H7 (cell line): ENCODE measurements around the gene PSMB2. TPM values are rescaled to one million over a fixed set of nuclear protein-coding genes. Genes with fewer than 3 reads are reported as not detected.
"Not testable (repeated sequence)": the region's sequence is repeated elsewhere in the genome, so short reads cannot be mapped to it uniquely, and the experiment has no call there.

Experiments used
- DNase-seq: peaks from one replicate; pipeline ENCODE4 v3.0.0; 2012
- H3K27me3 ChIP-seq: 2 replicates; pipeline ENCODE4 v1.6.0; 2011; ENCODE audit warnings: mild to moderate bottlenecking, low read length; ENCODE audit not compliant: control insufficient read depth, insufficient read depth
- H3K36me3 ChIP-seq: replicated peaks from 2 replicates; pipeline ENCODE4 v1.5.1; 2011; ENCODE audit warnings: low read length; ENCODE audit not compliant: control insufficient read depth, insufficient read depth
- H3K4me3 ChIP-seq: 2 replicates; pipeline ENCODE4 v1.5.1; 2011; ENCODE audit warnings: low read depth, mild to moderate bottlenecking, control low read depth, low read length, moderate library complexity; ENCODE audit not compliant: insufficient read depth
- total RNA-seq: library from RNA; depleted of rRNA; stranded (reverse); fragments of >200 nt; shearing (Covaris generic); gene quantifications from 2 replicates; pipeline ENCODE4 v1.2.3, GENCODE V29; 2014

PSMB2 gene
- total RNA-seq, 1 experiment from 2014 or later: 50.6 TPM

DNA sequence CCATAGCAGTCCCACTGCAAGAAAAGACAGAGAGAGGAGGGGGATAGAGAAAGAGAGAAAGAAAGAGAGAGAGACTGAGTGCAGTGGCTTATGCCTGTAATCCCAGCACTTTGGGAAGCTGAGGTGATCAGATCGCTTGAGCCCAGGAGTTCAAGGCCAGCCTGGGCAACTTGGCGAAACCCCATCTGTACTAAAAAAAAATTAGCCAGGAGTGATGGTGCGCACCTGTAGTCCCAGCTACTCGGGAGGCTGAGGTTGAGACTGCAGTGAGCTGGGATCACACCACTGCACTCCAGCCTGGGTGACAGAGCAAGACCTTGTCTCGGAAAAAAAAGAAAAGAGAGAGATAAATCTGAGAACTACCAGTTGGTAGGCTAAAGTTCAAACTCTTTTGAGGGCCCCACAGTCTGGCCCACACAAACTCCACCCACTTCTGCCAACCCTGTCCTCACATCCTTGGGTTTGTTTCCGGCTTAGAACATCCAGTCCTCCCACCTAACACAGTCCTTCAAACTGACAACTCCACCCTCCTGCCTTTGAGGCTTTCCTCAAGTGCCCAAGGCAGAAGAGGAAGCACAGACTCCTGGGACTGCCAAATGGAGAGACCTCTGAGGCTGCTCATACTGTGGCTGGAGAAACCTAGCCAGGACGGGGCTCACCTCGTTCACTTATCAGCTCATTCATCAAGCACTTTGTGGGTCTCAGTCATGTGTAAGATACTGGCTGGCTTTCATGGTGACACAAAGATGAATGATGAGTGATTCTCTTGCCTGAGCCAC is 48.1 kb downstream of the PSMB2 start:
- no peaks in the 10 kb centered on the region for H3K27me3 ChIP-seq
- no peak for DNase-seq
- H3K4me3 ChIP-seq: no peak overlapping the region
- no peaks in the 10 kb centered on the region for H3K36me3 ChIP-seq

DNA sequence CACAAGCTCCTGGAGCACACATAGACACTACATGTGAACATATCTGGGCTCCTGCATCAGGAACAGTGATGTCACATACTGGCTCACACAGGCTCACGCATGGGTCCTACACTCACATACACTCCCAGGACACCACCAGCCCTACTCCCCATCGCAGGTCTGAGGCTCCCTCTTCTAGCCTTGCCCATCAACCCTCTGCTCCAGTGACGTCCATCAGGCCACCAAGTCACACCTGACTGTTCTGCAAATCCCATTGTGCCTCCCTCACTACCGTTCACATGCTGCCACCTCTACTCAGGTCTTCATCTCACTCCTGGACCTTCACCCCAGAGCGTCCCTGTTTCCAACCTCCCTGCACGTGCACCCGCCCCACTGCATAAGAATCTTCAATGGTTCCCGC is 50.1 kb downstream of the PSMB2 start:
- no peaks in the 10 kb centered on the region for H3K27me3 ChIP-seq

DNA sequence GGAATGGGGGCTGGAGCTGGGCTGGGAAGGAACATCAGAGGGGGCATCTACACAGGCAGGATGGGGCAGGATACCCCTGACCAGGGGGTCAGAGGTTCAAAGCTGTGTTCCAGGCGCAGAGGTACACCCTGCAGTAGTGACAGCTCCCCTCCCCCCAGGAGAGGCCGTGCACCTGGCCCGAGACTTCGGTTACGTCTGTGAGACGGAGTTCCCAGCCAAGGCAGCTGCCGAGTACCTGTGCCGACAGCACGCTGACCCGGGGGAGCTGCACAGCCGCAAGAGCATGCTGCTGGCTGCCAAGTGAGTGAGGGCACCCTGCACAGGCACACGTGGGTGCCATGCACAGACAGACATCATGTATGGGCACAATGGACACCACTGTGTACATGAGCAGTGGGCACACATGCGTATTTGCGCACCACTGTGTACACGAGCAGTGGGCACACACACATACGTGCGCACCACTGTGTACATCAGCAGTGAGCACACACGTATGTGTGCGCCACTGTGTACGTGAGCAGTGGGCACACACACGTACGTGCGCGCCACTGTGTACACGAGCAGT is 50.8 kb downstream of the PSMB2 start:
- H3K36me3 ChIP-seq: no peaks in the 10 kb centered on the region
- no peak for DNase-seq
- no peaks in the 10 kb centered on the region for H3K27me3 ChIP-seq
- H3K4me3 ChIP-seq: no peak overlapping the region

More for the DNA sequence above, 50.1 kb downstream of the PSMB2 start:
- no peaks in the 10 kb centered on the region for H3K36me3 ChIP-seq
- DNase-seq: no peak
- no peak overlapping the region for H3K4me3 ChIP-seq

DNA sequence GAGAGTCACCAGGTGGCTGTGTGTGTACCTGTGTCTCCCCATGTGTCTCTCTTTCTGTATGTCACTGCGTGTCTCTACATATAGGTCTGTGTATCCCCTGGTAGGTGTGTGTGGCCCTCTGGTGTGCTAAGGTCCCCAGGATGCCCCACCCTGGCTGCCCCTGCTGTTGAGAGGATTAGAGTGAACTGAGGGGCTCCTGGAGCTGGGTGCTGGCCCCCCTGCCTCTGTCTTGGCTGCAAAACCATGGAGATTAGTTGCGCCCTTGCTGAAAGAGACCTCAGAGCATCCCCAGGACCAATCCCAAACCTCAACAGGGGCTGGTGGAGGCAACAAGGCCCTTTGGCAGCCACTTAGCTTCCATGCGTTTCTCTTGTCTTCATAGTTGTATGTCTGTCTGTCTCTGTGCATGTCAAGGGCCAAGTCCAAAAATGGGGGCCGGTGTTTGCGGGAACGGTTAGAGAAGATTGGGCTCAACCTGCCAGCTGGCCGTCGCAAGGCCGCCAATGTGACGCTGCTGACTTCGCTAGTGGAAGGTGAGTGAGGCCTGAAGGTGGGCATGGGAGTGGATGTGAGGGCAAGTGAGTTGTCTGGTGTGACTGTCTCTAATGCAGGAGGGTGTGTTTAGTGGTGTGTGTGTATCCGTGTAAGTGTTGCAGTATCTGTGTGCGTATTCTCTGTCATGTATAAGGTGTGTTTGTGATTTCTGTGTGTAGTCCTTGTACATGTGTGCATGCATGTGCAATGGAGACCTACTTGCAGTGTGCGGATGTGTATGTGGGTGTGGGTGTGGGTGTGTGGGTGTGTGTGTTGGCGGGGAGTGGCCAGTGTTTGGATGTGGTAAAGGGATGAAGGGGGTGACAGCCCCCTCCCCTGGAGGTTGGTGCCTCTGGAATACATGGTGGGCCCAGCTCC is 51.6 kb downstream of the PSMB2 start:
- Histone ChIP-seq H3K36me3 (no peaks in the 10 kb centered on the region), H3K4me3 (no peak overlapping the region), H3K27me3 (no peaks in the 10 kb centered on the region)
- no peak for DNase-seq

DNA sequence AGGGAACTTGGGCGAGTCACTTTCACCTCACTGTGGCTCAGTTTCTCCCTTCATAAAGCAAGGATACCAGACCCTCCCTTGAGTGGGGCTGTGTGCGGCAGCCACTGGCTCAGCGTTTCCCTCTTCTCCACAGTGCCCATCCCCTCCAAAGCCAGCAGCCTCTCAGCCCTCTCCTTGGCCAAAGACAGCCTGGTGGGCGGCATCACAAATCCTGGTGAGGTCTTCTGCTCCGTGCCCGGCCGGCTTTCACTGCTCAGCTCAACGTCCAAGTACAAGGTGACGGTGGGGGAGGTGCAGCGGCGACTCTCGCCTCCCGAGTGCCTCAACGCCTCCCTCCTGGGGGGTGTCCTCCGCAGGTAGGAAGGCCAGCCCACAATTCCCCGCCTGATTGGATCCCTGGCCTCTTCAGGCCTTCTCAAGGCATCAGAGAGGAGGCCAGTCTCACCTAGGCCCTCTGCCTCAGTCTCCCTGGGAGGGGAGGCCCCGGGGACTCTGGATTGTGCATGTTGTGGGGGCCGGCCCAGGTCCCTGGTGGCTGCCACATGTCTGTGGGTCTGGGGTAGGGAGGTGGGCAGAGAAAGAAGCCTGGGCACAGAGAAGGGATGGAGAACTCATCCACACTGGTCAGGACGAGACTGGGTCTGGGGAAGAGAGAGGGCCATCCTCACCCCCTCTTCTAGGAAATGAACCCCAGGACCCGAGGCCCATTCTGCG is 53.0 kb downstream of the PSMB2 start:
- peak; percentile 56 for DNase-seq
- H3K4me3 ChIP-seq: no peak overlapping the region
- no peaks in the 10 kb centered on the region for H3K27me3 ChIP-seq
- H3K36me3 ChIP-seq: no peaks in the 10 kb centered on the region

DNA sequence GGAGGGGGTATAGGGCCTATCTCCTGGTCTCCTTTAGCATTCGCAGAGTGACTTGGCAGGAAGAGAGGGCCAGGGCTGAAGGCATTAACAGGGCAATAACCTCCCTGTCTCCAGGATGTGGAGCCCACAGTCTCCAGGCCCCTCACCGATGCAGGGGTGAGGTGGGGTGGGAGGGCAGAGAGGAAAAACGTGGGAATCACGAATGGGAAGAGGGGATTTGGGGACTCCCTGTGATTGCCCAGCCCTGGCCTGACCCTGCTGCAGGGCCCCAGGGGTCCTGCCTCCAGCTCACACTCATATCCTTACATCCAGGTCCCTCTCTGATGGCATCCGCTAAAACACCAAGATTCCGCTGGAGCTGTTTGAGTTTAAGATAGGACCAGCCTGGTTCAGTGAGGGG is 53.6 kb downstream of the PSMB2 start:
- no peak for DNase-seq
- H3K36me3 ChIP-seq: no peaks in the 10 kb centered on the region
- H3K4me3 ChIP-seq: no peak overlapping the region
- no peaks in the 10 kb centered on the region for H3K27me3 ChIP-seq

DNA sequence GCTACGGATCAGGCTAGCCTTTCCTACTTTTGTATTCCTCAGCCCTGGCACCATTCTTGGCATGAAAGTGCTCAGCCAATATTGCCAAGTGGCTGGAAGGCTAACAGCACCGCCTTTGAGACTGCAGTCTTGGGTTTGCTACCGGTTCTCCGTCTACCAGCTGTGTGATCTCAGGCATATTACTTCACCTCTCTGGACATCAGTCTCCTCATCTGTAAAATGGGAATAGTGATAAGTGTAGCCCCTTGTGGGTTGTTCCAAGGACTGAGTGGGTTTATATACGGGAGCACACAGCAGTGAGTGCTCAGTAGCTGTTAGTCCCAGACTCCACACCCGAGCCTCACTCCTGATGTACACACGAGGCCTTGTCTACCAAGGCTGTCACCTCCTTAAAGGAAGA is 54.5 kb downstream of the PSMB2 start:
- H3K36me3 ChIP-seq: no peaks in the 10 kb centered on the region

DNA sequence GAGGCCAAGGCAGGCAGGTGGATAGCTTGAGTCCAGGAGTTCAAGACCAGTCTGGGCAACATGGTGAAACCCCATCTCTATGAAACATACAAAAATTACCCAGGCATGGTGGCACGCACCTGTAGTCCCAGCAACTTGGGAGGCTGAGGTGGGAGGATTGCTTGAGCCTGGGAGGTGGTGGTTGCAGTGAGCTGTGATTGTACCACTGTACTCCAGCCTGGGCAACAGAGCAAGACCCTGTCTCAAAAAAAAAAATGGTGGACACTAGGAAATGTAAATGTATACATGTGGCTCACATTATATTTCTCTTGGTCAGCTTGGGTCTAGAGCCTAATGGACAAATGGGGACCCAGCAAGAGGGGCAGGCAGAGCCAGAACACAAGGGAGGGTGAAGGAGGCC is 55.5 kb downstream of the PSMB2 start:
- H3K4me3 ChIP-seq, DNase-seq, H3K36me3 ChIP-seq, H3K27me3 ChIP-seq: not testable (repeated sequence)

More for the DNA sequence above, 54.5 kb downstream of the PSMB2 start:
- no peak for DNase-seq
- Histone ChIP-seq H3K4me3 (no peak overlapping the region), H3K27me3 (no peaks in the 10 kb centered on the region)

DNA sequence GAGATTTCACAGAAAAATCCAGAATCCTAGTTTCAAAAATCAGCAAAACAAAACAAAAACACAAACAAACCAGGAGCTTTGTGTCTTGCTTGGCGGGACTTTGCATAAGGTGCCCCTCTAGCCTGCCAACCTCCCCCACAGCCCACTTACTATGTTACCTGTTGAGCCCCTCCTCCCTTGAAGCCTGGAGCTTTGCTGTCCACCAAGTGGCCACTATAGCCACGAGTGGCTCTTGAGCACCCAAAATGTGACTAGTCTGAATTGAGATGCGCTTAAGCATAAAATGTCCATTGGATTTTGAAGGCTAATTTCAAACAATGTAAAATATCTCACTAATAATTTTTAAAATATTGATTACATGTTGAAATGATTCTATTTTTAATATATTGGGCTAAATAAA is 56.0 kb downstream of the PSMB2 start:
- DNase-seq: no peak
- Histone ChIP-seq H3K4me3 (no peak overlapping the region), H3K36me3 (no peaks in the 10 kb centered on the region), H3K27me3 (no peaks in the 10 kb centered on the region)

DNA sequence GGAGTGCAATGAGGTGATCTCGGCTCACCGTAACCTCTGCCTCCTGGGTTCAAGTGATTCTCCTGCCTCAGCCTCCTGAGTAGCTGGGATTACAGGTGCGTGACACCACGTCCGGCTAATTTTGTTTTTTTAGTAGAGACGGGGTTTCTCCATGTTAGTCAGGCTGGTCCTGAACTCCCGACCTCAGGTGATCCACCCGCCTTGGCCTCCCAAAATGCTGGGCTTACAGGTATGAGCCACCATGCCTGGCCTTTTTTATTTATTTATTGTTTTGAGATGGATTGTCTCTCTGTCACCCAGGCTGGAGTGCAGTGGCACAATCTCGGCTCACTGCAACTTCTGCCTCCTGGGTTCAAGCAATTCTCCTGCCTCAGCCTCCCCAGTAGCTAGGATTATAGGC is 59.7 kb downstream of the PSMB2 start:
- H3K36me3 ChIP-seq: not testable (repeated sequence)
- H3K27me3 ChIP-seq: peaks cover 20% of the 10 kb centered on the region

DNA sequence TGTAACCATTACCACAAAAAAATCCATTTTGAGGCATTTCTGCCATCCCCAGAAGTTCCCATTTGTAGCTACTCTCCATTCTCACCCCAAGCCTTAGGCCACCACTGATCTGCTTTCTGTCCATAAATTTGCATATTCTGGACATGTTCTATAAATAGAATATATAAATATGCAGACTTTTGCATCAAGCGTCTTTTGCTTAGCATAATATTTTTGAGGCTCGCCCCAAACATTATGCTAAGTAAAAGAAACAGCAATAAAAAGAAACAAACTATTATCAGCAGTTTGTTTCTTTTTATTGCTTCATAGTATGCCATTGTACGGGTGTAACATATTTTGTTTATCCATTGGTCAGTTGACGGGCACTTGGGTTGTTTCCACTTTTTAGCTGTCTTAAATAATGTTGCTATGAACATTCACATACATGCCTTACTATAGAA is 60.4 kb downstream of the PSMB2 start:
- Histone ChIP-seq H3K27me3 (peaks cover 27% of the 10 kb centered on the region), H3K36me3 (no peaks in the 10 kb centered on the region), H3K4me3 (no peak overlapping the region)
- DNase-seq: no peak

More for the DNA sequence above, 59.7 kb downstream of the PSMB2 start:
- DNase-seq, H3K4me3 ChIP-seq: not testable (repeated sequence)

DNA sequence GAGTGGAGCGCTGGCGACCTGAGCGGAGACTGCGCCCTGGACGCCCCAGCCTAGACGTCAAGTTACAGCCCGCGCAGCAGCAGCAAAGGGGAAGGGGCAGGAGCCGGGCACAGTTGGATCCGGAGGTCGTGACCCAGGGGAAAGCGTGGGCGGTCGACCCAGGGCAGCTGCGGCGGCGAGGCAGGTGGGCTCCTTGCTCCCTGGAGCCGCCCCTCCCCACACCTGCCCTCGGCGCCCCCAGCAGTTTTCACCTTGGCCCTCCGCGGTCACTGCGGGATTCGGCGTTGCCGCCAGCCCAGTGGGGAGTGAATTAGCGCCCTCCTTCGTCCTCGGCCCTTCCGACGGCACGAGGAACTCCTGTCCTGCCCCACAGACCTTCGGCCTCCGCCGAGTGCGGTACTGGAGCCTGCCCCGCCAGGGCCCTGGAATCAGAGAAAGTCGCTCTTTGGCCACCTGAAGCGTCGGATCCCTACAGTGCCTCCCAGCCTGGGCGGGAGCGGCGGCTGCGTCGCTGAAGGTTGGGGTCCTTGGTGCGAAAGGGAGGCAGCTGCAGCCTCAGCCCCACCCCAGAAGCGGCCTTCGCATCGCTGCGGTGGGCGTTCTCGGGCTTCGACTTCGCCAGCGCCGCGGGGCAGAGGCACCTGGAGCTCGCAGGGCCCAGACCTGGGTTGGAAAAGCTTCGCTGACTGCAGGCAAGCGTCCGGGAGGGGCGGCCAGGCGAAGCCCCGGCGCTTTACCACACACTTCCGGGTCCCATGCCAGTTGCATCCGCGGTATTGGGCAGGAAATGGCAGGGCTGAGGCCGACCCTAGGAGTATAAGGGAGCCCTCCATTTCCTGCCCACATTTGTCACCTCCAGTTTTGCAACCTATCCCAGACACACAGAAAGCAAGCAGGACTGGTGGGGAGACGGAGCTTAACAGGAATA is 64.0 kb downstream of the PSMB2 start:
- H3K27me3 ChIP-seq: peaks cover 63% of the 10 kb centered on the region
- peak; percentile 84 for DNase-seq
- H3K36me3 ChIP-seq: no peaks in the 10 kb centered on the region
- peak overlapping the region; percentile 66 for H3K4me3 ChIP-seq

DNA sequence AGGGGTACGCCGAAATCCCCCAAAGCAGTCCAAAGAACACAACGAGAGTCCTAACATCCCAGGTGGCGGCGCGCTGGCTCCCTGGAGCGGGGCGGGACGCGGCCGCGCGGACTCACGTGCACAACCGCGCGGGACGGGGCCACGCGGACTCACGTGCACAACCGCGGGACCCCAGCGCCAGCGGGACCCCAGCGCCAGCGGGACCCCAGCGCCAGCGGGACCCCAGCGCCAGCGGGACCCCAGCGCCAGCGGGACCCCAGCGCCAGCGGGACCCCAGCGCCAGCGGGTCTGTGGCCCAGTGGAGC is 64.6 kb downstream of the PSMB2 start:
- not testable (repeated sequence) for H3K36me3 ChIP-seq, DNase-seq
- Histone ChIP-seq H3K4me3 (peak overlapping the region; percentile 66), H3K27me3 (peaks cover 69% of the 10 kb centered on the region)
